Activated CD4-positive, alpha-beta T cell treated with anti-CD3 and anti-CD28 coated beads, Interleukin-2, amount 50 U/mL, for 16 hours (primary cell): ENCODE results near the gene GCDH.
A peak's percentile ranks its signal among the peaks of the same experiment; 100 is the strongest.

Experiments used
- DNase-seq: peaks from one replicate; pipeline ENCODE4 v3.0.0-alpha.2; 2020

Gene GCDH

DNA sequence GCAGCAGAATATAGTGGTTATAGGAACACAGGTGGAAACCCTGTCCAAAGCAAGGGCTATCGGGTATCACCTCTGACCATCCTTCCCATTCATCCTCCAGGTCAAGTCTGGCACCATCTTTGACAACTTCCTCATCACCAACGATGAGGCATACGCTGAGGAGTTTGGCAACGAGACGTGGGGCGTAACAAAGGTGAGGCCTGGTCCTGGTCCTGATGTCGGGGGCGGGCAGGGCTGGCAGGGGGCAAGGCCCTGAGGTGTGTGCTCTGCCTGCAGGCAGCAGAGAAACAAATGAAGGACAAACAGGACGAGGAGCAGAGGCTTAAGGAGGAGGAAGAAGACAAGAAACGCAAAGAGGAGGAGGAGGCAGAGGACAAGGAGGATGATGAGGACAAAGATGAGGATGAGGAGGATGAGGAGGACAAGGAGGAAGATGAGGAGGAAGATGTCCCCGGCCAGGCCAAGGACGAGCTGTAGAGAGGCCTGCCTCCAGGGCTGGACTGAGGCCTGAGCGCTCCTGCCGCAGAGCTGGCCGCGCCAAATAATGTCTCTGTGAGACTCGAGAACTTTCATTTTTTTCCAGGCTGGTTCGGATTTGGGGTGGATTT lies 52.6 kb downstream of the GCDH start:
- DNase-seq = no peak

DNA sequence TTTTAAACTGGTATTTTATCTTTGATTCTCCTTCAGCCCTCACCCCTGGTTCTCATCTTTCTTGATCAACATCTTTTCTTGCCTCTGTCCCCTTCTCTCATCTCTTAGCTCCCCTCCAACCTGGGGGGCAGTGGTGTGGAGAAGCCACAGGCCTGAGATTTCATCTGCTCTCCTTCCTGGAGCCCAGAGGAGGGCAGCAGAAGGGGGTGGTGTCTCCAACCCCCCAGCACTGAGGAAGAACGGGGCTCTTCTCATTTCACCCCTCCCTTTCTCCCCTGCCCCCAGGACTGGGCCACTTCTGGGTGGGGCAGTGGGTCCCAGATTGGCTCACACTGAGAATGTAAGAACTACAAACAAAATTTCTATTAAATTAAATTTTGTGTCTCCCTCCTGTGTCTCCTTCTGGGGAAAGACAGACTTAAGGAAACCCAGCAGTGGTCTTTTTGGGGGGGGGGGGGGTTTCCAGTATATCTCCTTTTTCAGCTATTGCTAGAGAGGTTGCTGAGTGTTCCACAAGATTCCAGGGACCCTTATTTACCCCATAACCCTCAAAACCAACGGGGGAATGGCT lies 53.2 kb downstream of the GCDH start:
- DNase-seq = no peak

DNA sequence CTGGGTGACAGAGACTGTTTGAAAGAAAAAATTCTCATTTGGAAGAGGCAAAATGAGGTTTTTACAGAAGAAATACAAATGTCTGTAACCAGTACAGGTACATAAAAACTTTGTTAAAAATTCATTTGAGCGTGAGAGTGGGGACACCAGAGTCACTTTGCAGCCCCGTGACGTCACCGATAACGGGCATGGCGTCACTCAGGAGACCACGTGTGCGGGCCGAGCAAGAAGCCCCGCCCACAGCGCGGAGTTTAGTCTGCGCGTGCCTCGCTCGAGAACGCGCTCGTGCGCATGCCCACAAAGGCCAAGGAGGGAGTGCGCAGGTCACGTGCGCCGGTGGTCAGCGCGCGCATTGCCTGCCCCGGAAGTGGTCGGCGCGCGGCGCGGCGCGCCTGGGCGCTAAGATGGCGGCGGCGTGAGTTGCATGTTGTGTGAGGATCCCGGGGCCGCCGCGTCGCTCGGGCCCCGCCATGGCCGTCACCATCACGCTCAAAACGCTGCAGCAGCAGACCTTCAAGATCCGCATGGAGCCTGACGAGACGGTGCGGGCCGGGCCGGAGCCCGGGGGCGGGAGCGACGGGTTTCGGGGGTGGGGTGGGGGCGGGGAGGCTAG lies 54.6 kb downstream of the GCDH start, which contains the start of gene RAD23A:
RAD23A (plus strand) TSS at position 384 of the 613 bp plus-strand sequence; CDS start at position 471, 87 bp downstream.
- peak; percentile 99 for DNase-seq

DNA sequence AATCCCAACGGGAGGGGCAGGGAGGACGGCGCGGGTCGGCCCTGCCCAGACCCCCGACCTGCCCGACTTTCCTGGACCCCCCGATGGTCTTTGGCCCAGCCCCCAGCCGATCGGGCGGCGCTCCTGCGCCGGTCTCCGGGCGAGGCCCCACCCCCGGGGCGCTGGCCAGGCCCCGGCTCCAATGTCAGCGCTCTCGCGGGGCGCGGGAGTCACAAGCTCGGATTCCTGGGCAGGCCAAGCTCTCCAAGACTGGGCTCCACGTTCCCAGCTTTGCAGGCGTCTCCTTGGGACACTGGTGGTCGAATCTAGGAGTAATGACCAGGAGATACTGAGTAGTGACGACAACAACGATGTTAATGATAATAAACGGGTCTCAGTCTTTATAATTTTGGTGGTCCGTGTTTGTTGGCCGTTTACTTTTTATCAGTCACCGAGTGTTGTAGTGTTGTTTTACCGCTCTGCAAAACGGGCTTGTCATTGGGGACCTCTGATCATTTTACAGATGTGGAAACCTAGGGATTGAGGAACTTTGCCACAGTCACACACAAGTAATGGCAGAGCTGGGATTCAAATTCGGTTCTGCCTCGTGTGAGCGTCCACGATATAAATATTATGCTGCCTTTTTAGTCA lies 55.2 kb downstream of the GCDH start:
- peak; percentile 69 for DNase-seq

DNA sequence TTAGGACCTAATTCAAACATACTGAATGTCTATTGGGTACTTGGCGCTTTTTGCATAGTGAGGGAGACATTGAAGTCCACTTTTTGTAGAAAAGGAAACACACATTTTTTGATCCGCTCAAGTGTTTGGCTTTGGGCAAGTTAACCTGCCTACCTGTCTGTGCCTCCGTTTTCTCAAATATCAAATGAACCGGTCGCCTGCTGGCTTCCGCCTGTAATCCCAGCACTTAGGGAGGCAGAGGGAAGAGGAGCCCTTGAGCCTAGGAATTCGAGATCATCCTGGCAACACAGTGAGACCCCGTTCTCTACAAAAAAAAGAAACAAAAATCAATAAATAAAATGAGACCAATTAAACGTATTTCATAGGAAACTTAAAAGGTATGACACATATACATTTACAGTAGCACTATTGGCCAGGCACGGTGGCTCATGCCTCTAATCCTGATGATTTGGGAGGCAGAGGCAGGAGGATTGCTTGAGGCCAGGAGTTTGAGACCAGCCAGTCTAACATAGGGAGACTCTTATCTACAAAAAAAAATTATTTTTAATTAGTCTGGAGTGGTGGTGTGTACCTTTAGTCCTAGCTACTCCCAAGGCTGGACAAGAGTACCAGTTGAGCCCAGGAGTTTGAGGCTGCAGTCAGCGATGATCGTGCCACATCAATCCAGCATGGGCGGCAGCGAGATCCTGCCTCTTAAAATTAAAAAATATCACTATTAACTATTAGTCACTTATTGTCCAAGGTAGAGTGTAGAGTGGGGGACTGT lies 56.0 kb downstream of the GCDH start:
- DNase-seq = no peak

DNA sequence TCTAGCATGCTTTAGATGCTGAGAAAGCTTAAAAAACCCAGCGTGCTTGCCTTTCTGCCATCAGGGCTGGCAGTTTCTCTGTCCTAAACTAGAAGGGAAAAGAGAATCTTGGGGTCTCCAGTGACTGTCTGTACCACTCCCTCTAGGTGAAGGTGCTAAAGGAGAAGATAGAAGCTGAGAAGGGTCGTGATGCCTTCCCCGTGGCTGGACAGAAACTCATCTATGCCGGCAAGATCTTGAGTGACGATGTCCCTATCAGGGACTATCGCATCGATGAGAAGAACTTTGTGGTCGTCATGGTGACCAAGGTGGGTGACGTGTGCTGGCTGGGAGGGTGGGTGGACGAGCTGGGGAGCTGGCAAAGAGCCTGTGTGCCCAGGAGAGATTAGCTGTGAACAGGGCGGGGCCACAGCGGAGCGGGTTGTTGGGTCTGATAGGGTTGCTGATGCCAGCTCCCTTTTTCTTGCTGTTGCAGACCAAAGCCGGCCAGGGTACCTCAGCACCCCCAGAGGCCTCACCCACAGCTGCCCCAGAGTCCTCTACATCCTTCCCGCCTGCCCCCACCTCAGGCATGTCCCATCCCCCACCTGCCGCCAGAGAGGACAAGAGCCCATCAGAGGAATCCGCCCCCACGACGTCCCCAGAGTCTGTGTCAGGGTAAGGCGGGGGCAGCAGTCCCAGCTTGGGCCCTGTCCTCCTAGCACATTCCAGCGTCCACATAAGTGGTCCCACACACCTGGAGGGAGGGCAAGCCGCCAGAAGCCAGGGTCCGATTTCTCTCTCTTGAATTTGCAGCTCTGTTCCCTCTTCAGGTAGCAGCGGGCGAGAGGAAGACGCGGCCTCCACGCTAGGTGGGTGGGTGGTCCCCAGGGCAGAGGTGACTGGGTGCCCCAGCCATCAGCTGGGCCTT lies 57.0 kb downstream of the GCDH start:
- no peak for DNase-seq

DNA sequence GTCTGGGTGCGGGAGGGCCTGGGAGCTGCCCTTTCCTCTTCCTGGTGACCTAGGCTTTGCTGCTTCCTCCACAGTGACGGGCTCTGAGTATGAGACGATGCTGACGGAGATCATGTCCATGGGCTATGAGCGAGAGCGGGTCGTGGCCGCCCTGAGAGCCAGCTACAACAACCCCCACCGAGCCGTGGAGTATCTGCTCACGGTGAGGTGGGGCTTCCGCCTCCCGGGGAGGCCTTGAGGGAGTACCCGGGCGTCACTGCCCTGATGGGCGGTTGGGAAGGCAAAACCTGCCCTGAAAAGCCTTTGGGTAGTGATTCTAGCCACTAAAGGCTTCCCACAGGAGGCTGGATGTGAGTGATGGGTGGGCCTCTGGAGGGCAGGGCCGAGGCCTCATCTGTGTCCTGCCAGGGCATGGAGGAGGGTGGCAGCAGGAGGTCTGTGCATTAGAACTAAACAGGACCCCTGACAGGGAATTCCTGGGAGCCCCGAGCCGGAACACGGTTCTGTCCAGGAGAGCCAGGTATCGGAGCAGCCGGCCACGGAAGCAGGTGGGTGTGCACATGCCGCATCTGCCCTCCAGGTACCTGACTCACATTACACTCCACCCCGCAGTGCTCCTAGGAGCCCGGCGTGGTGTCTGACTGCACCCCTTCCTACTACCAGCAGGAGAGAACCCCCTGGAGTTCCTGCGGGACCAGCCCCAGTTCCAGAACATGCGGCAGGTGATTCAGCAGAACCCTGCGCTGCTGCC lies 57.8 kb downstream of the GCDH start:
- no peak for DNase-seq
